Measurements from ENCODE around the gene RETREG3. TPM values are rescaled to one million over a fixed set of nuclear protein-coding genes. Genes with fewer than 3 reads are reported as not detected.
A peak's percentile ranks its signal among the peaks of the same experiment; 100 is the strongest.

The RETREG3 gene
- total and polyA plus RNA-seq, 2 of the 13 experiments (the other 11 are each of a cell fraction or from before 2014, with no cell fraction given) = 47.0 to 55.8 TPM

GRCh38 chr17:42531455-42532354 is 77.5 kb downstream of the RETREG3 start (continued):
- TF ChIP-seq NONO (IDR thresholded peaks at IDR 0.05) (no peak), NONO (CRISPR knock-in tag; conservative IDR thresholded peaks at IDR 0.05) (0 out of 2 replicates have a peak, but pooled peaks have one; percentile 35), SAFB2 (CRISPR knock-in tag; IDR thresholded peaks at IDR 0.05; ENCODE audit: borderline replicate concordance, low read depth) (no peak), ZNF33A (CRISPR knock-in tag; IDR thresholded peaks at IDR 0.05; ENCODE audit: borderline replicate concordance) (no peak), KLF6 (CRISPR knock-in tag; IDR thresholded peaks at IDR 0.05) (no peak), KAT2B (IDR thresholded peaks at IDR 0.05; ENCODE audit: borderline replicate concordance, low read depth, low read length) (no peak), ZNF230 (CRISPR knock-in tag; IDR thresholded peaks at IDR 0.05) (no peak; the same call in 1 of the 2 replicates), SP140L (CRISPR knock-in tag; IDR thresholded peaks at IDR 0.05; ENCODE audit: borderline replicate concordance) (no peak), MXD4 (CRISPR knock-in tag; IDR thresholded peaks at IDR 0.05) (peak; percentile 30; the same call in 1 of the 2 replicates), MIXL1 (CRISPR knock-in tag; IDR thresholded peaks at IDR 0.05) (no peak), EEA1 (CRISPR knock-in tag; IDR thresholded peaks at IDR 0.05; ENCODE audit: borderline replicate concordance) (no peak; the same call in 1 of the 2 replicates), HHEX (CRISPR knock-in tag; IDR thresholded peaks at IDR 0.05) (no peak), YY1 (IDR thresholded peaks at IDR 0.05; ENCODE audit: insufficient read depth, insufficient replicate concordance, low read depth, low read length) (peak; percentile 71), ATF7-NPFF (CRISPR knock-in tag; IDR thresholded peaks at IDR 0.05; ENCODE audit: low read depth) (no peak), MIER2 (CRISPR knock-in tag; IDR thresholded peaks at IDR 0.05) (0 out of 2 replicates have a peak, but pooled peaks have one; percentile 32)
- TF ChIP-seq, protein P1, sequence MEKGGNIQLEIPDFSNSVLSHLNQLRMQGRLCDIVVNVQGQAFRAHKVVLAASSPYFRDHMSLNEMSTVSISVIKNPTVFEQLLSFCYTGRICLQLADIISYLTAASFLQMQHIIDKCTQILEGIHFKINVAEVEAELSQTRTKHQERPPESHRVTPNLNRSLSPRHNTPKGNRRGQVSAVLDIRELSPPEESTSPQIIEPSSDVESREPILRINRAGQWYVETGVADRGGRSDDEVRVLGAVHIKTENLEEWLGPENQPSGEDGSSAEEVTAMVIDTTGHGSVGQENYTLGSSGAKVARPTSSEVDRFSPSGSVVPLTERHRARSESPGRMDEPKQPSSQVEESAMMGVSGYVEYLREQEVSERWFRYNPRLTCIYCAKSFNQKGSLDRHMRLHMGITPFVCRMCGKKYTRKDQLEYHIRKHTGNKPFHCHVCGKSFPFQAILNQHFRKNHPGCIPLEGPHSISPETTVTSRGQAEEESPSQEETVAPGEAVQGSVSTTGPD (CRISPR knock-in tag; IDR thresholded peaks at IDR 0.05) = 0 out of 2 replicates have a peak, but pooled peaks have one; percentile 23
- TF ChIP-seq, protein P2, sequence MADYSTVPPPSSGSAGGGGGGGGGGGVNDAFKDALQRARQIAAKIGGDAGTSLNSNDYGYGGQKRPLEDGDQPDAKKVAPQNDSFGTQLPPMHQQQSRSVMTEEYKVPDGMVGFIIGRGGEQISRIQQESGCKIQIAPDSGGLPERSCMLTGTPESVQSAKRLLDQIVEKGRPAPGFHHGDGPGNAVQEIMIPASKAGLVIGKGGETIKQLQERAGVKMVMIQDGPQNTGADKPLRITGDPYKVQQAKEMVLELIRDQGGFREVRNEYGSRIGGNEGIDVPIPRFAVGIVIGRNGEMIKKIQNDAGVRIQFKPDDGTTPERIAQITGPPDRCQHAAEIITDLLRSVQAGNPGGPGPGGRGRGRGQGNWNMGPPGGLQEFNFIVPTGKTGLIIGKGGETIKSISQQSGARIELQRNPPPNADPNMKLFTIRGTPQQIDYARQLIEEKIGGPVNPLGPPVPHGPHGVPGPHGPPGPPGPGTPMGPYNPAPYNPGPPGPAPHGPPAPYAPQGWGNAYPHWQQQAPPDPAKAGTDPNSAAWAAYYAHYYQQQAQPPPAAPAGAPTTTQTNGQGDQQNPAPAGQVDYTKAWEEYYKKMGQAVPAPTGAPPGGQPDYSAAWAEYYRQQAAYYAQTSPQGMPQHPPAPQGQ (CRISPR knock-in tag; IDR thresholded peaks at IDR 0.05; ENCODE audit: borderline replicate concordance) = no peak
- TF ChIP-seq, protein P3, sequence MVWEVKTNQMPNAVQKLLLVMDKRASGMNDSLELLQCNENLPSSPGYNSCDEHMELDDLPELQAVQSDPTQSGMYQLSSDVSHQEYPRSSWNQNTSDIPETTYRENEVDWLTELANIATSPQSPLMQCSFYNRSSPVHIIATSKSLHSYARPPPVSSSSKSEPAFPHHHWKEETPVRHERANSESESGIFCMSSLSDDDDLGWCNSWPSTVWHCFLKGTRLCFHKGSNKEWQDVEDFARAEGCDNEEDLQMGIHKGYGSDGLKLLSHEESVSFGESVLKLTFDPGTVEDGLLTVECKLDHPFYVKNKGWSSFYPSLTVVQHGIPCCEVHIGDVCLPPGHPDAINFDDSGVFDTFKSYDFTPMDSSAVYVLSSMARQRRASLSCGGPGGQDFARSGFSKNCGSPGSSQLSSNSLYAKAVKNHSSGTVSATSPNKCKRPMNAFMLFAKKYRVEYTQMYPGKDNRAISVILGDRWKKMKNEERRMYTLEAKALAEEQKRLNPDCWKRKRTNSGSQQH (CRISPR knock-in tag; IDR thresholded peaks at IDR 0.05; ENCODE audit: low read depth) = no peak

Data from HepG2 (cell line).